Stimulated activated CD8-positive, alpha-beta memory T cell treated with anti-CD3 and anti-CD28 coated beads, Interleukin-4, amount 100 ng/mL, for 24 hours (primary cell): ENCODE data around the gene DGAT2.
"Not testable (repeated sequence)": the region's sequence is repeated elsewhere in the genome, so short reads cannot be mapped to it uniquely, and the experiment has no call there.

ENCODE experiments used
- DNase-seq: peaks from one replicate; pipeline ENCODE4 v3.0.0-alpha.2; 2020; ENCODE audit warnings: low read depth

DGAT2 gene

GRCh38 chr11:75768112-75768908 is at the start of gene DGAT2:
Gene DGAT2 (plus strand): TSS chr11:75768778. CDS start chr11:75768992, 214 bp downstream.
- peak; percentile 63 for DNase-seq

- DNase-seq = no peak
Observed at GRCh38 chr11:75719340-75720239, 49.0 kb upstream of the DGAT2 start.

- DNase-seq = no peak
Observed at GRCh38 chr11:75720639-75721038, 47.9 kb upstream of the DGAT2 start.

- DNase-seq = no peak
Observed at GRCh38 chr11:75721852-75722668, 46.5 kb upstream of the DGAT2 start.

- no peak for DNase-seq
Observed at GRCh38 chr11:75722669-75723042, 45.9 kb upstream of the DGAT2 start.

- DNase-seq = no peak
Observed at GRCh38 chr11:75725547-75726320, 42.8 kb upstream of the DGAT2 start.

- DNase-seq = no peak
Observed at GRCh38 chr11:75728992-75729391, 39.6 kb upstream of the DGAT2 start.

- no peak for DNase-seq
Observed at GRCh38 chr11:75731095-75731494, 37.5 kb upstream of the DGAT2 start.

GRCh38 chr11:75733071-75733430 is 35.5 kb upstream of the DGAT2 start:
- no peak for DNase-seq

- DNase-seq = no peak
Observed at GRCh38 chr11:75733431-75734107, 35.0 kb upstream of the DGAT2 start.

- no peak for DNase-seq
Observed at GRCh38 chr11:75734491-75735180, 33.9 kb upstream of the DGAT2 start.

GRCh38 chr11:75735181-75735845 is 33.3 kb upstream of the DGAT2 start:
- no peak for DNase-seq

- no peak for DNase-seq
Observed at GRCh38 chr11:75737314-75737713, 31.3 kb upstream of the DGAT2 start.

- DNase-seq = no peak
Observed at GRCh38 chr11:75740681-75741080, 27.9 kb upstream of the DGAT2 start.

GRCh38 chr11:75743159-75743558 is 25.4 kb upstream of the DGAT2 start:
- not testable (repeated sequence) for DNase-seq

GRCh38 chr11:75743711-75744563 is 24.6 kb upstream of the DGAT2 start:
- DNase-seq = no peak

- no peak for DNase-seq
Observed at GRCh38 chr11:75745807-75746206, 22.8 kb upstream of the DGAT2 start.

- not testable (repeated sequence) for DNase-seq
Observed at GRCh38 chr11:75748729-75749273, 19.8 kb upstream of the DGAT2 start.
